Memory B cell (primary cell): Measurements from ENCODE around the gene ADCY2.

Source experiments
- ATAC-seq: fragments of 150-1000 bp; cut with Tn5 transposase; 2 replicates; pipeline ENCODE4 v1.10.0; 2021; ENCODE audit warnings: low read depth, mild to moderate bottlenecking, moderate library complexity
- DNase-seq, 2 donors: peaks; one replicate each; pipeline ENCODE4 v3.0.0; 2022; ENCODE audit warnings: low spot score in 2 of 2
- H3K27ac Mint-ChIP-seq: one replicate; pipeline ENCODE4 v1.8.0; 2022; ENCODE audit warnings: mild to moderate bottlenecking, moderate library complexity, mixed read lengths
- H3K27me3 Mint-ChIP-seq: one replicate; pipeline ENCODE4 v1.8.0; 2022; ENCODE audit warnings: mixed read lengths
- H3K36me3 Mint-ChIP-seq: one replicate; pipeline ENCODE4 v1.8.0; 2022; ENCODE audit warnings: mild to moderate bottlenecking, mixed read lengths
- H3K4me1 Mint-ChIP-seq: one replicate; pipeline ENCODE4 v1.8.0; 2022; ENCODE audit warnings: mixed read lengths
- H3K4me3 Mint-ChIP-seq: one replicate; pipeline ENCODE4 v1.8.0; 2022; ENCODE audit warnings: mild to moderate bottlenecking, moderate library complexity, mixed read lengths
- H3K9me3 Mint-ChIP-seq: one replicate; pipeline ENCODE4 v1.8.0; 2022; ENCODE audit warnings: mixed read lengths

Gene ADCY2

GRCh38 chr5:7634837-7635236 lies 238.9 kb downstream of the ADCY2 start:
- Mint-ChIP-seq H3K9me3 (peaks cover 4% of the 10 kb centered on the region), H3K4me1 (no peaks in the 10 kb centered on the region), H3K27me3 (no peaks in the 10 kb centered on the region), H3K27ac (no peak overlapping the region), H3K4me3 (no peak overlapping the region), H3K36me3 (no peaks in the 10 kb centered on the region)
- ATAC-seq (no peak), DNase-seq (no peak)

DNA sequence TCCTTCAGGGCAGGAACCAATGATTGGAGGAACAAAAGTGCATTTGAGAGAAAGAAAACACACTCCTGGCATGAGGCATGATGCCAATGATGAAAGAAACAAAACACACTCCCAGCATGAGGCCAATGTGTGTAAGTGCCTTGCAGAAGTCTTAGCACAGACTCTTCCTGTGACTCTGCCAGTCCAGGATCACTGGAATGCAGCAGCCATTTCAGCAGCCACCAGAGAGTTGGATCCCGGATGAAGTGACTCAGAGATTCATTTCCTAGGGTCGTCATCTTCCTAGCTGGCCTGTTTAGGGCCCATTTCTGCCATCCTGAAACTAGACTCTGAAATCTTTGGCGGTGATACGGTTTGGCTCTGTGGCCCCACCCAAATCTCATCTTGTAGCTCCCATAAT lies 242.5 kb downstream of the ADCY2 start:
- Mint-ChIP-seq H3K4me3 (no peak overlapping the region), H3K27me3 (no peaks in the 10 kb centered on the region), H3K9me3 (peaks cover 4% of the 10 kb centered on the region), H3K4me1 (no peaks in the 10 kb centered on the region), H3K36me3 (no peaks in the 10 kb centered on the region), H3K27ac (no peak overlapping the region)
- ATAC-seq (no peak), DNase-seq (no peak)

DNA sequence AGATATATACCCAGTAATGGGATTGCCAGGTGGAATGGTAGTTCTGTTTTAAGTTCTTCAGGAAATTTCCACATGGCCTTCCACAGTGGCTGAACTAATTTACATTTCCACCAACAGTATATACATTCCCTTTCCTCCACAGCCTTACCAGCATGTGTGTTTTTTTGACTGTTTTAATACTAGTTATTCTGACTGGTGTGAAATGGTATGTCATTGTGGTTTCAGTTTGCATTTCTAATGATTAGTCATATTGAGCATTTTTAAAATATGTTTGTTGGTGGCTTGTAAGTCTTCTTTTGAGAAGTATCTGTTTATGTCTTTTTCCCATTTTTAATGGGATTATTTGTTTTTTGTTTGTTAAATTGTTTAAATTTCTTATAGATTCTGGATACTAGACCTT lies 246.1 kb downstream of the ADCY2 start:
- Mint-ChIP-seq H3K4me3 (no peak overlapping the region), H3K4me1 (no peaks in the 10 kb centered on the region), H3K36me3 (no peaks in the 10 kb centered on the region), H3K9me3 (peaks cover 6% of the 10 kb centered on the region), H3K27ac (no peak overlapping the region), H3K27me3 (no peaks in the 10 kb centered on the region)
- ATAC-seq (no peak), DNase-seq (no peak)

DNA sequence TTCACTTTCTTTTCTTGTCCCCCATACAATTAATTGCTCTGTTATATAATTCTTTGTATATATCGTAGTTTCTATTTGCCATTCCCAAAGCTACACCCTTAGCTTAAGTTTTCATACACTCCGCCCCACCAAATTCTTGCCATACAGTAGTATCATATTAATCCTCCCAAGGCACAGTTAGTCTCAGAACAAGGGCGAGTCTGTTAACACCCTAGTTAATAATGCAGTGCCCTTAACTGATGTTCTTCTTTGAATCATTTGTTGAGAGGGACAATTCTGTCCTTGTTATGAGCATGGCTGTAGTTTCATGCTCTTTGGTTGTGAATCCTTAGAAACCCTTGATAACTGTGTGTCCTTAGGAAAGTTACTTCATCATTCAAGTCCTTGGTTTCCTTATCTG lies 248.8 kb downstream of the ADCY2 start:
- Mint-ChIP-seq H3K4me1 (no peaks in the 10 kb centered on the region), H3K27me3 (no peaks in the 10 kb centered on the region)
- ATAC-seq = no peak

DNA sequence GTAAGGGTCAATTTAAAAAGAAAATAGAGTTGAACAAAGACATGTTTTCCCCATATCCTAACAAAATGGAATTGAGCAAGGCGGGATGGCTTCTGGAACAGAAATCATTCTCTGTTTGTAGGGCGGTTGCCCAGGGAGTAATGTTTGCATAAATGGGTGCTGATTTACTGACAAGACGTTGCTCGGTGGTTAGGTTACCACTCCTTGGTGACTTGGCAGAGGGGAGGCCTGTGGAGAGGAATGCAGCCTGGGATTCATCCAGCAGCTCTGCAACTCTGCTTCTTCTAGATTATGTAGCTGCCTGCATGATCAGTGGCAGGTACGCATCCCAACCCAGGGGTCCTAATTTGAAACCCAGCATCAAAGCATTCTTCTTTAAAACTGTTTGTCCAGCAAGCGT lies 254.8 kb downstream of the ADCY2 start:
- Mint-ChIP-seq H3K27me3 (no peaks in the 10 kb centered on the region), H3K4me1 (no peaks in the 10 kb centered on the region), H3K9me3 (no peaks in the 10 kb centered on the region), H3K36me3 (no peaks in the 10 kb centered on the region), H3K4me3 (no peak overlapping the region), H3K27ac (no peak overlapping the region)
- ATAC-seq (no peak), DNase-seq (no peak)

More for the DNA sequence above, 248.8 kb downstream of the ADCY2 start:
- no peak for DNase-seq
- Mint-ChIP-seq H3K36me3 (no peaks in the 10 kb centered on the region), H3K4me3 (no peak overlapping the region), H3K9me3 (peaks cover 4% of the 10 kb centered on the region), H3K27ac (no peak overlapping the region)

DNA sequence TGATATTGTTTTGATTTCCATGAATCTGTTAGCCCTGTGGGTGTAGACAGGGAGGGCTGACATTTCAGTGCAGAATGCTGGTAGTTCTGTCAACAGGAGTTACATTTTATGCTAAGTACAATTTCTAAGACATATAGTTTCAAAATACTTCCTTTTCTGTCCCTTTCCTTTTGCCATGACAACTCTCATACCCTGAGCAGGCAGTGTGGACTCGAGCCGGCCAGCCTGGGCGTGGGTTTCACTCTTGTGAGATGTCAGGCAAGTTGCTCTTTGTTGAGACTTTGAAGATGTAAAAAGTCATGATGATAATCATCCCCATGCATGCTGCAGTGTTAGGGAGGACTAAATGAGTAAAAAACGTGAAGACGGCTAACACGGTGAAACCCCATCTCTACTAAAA lies 257.1 kb downstream of the ADCY2 start:
- Mint-ChIP-seq H3K27ac (no peak overlapping the region), H3K4me3 (no peak overlapping the region), H3K36me3 (no peaks in the 10 kb centered on the region), H3K27me3 (no peaks in the 10 kb centered on the region), H3K9me3 (no peaks in the 10 kb centered on the region), H3K4me1 (no peaks in the 10 kb centered on the region)
- ATAC-seq (no peak), DNase-seq (no peak)

DNA sequence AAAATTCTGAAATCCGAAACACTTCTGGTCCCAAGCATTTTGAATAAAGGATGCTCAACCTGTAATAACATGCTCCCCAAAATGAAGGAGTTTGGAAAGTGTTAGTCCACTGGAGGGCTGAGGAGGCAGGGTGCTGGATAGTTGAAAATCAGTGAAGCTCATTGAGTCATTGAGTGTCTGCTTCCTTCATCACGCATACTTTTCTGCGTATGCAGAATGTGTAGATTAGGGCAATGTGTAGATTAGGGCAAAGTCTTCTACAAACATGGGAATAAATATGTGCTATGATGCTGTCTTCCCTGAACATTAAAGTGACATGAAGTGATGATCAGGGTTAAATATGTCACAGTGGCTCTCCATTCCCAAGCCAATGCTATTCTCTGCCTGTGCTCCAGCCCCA lies 261.2 kb downstream of the ADCY2 start:
- no peaks in the 10 kb centered on the region for H3K36me3 Mint-ChIP-seq
- ATAC-seq (no peak), DNase-seq (no peak)
- no peak overlapping the region for H3K27ac Mint-ChIP-seq
- no peaks in the 10 kb centered on the region for H3K4me1 Mint-ChIP-seq
- H3K4me3 Mint-ChIP-seq = no peak overlapping the region
- peaks cover 2% of the 10 kb centered on the region for H3K9me3 Mint-ChIP-seq
- no peaks in the 10 kb centered on the region for H3K27me3 Mint-ChIP-seq

- no peak overlapping the region for H3K27ac Mint-ChIP-seq
- H3K9me3 Mint-ChIP-seq = peaks cover 2% of the 10 kb centered on the region
- H3K4me1 Mint-ChIP-seq = no peaks in the 10 kb centered on the region
- no peaks in the 10 kb centered on the region for H3K27me3 Mint-ChIP-seq
- H3K36me3 Mint-ChIP-seq = no peaks in the 10 kb centered on the region
- H3K4me3 Mint-ChIP-seq = no peak overlapping the region
- DNase-seq = no peak
- ATAC-seq = no peak
These were observed 263.5 kb downstream of the ADCY2 start for GRCh38 chr5:7659420-7659819.

DNA sequence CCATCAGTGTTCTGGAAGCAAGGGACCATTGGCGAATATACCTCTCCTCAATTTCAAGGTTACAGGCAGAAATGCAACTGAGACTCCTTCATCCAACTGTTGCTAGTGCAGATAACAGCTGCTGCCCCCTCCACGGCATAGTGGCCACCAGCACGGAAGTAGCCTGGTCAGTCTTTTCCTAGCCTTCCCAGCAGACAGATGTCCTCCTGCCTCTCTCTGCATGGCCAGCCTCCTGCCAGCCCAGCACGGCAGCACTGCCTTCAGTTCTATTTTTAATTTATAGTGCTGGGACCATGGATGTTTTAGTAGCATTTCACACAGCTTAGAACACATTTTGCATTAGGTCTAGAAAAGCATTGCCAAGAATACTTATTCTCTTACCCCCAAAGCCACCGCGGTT lies 266.4 kb downstream of the ADCY2 start:
- H3K27ac Mint-ChIP-seq = no peak overlapping the region
- peaks cover 5% of the 10 kb centered on the region for H3K9me3 Mint-ChIP-seq
- ATAC-seq = no peak
- no peak overlapping the region for H3K4me3 Mint-ChIP-seq
- peaks cover 2% of the 10 kb centered on the region for H3K27me3 Mint-ChIP-seq
- no peaks in the 10 kb centered on the region for H3K4me1 Mint-ChIP-seq
- H3K36me3 Mint-ChIP-seq = no peaks in the 10 kb centered on the region
- no peak for DNase-seq

DNA sequence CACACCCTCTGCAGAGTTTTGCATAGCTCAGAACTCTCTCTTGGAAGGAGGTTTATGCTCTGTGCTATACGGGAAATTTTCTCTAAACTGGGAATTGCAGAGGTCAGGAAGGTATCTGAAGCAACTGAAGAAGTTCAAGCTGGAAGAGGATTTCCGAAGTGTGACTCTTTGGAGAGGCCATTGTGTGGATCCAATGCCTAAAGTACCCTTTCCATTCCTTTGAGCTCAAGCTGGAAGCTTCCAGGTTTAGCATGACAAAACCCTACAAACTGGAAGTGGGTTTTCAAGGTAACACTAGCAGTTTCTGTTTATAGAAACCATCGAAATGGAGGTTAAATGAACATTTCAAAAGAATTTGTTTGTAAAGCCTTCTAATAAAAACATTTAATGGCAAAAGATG lies 267.9 kb downstream of the ADCY2 start:
- no peak overlapping the region for H3K27ac Mint-ChIP-seq
- ATAC-seq (no peak), DNase-seq (no peak)
- no peak overlapping the region for H3K4me3 Mint-ChIP-seq
- H3K9me3 Mint-ChIP-seq = peaks cover 6% of the 10 kb centered on the region
- no peaks in the 10 kb centered on the region for H3K4me1 Mint-ChIP-seq
- peaks cover 2% of the 10 kb centered on the region for H3K27me3 Mint-ChIP-seq
- no peaks in the 10 kb centered on the region for H3K36me3 Mint-ChIP-seq

DNA sequence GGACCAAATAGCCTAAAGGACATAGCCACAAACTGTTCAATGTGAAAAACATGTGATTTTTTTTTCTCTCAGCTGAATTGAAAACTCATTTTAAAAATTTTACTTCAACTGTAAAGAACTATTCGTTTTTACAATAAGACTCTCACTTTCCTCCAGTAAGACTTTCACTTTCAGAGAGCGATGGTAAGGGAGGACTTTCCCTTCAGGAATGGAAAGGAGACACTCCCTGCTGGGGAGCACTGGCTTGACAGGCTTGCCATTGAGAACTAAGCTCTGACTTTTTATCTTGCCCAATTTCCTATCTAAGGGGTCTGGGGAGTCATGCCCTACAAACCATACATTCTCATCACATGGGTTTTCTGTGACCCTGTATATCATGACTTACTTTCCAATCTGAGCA lies 268.3 kb downstream of the ADCY2 start:
- H3K4me3 Mint-ChIP-seq = no peak overlapping the region
- no peaks in the 10 kb centered on the region for H3K4me1 Mint-ChIP-seq
- peaks cover 7% of the 10 kb centered on the region for H3K9me3 Mint-ChIP-seq
- DNase-seq (no peak), ATAC-seq (no peak)
- H3K27ac Mint-ChIP-seq = no peak overlapping the region
- peaks cover 2% of the 10 kb centered on the region for H3K27me3 Mint-ChIP-seq
- H3K36me3 Mint-ChIP-seq = no peaks in the 10 kb centered on the region

DNA sequence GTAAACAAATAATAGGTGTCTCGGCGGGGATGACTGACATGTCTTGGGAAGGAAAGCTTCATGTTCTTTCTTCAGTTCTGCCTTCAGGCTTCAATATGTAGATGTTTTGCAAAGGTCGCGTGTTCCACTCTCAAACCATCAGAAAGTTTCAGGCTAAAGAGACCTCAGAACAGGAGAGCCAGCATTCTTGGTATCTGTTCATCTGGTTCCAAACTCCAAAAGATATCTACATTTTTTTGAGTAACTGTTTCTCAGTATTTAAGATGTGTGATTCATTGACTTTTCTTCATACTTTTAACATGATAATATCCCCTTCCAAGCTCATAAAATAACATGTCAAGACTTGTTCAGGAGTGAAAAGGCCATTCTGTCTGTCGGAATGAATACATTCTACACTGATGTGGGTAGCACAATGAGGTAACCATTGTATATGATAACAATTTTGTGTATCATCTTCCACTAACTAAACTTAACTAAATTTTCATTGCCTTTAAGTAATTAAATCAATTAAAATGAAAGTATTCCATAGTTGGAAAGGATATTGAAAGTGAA lies 271.4 kb downstream of the ADCY2 start:
- DNase-seq (no peak), ATAC-seq (no peak)
- no peak overlapping the region for H3K27ac Mint-ChIP-seq
- no peaks in the 10 kb centered on the region for H3K36me3 Mint-ChIP-seq
- peaks cover 2% of the 10 kb centered on the region for H3K27me3 Mint-ChIP-seq
- H3K9me3 Mint-ChIP-seq = peaks cover 5% of the 10 kb centered on the region
- H3K4me1 Mint-ChIP-seq = no peaks in the 10 kb centered on the region
- no peak overlapping the region for H3K4me3 Mint-ChIP-seq

GRCh38 chr5:7668161-7668560 lies 272.2 kb downstream of the ADCY2 start:
- Mint-ChIP-seq H3K9me3 (peaks cover 5% of the 10 kb centered on the region), H3K36me3 (no peaks in the 10 kb centered on the region), H3K27me3 (peaks cover 2% of the 10 kb centered on the region), H3K4me3 (no peak overlapping the region), H3K4me1 (no peaks in the 10 kb centered on the region), H3K27ac (no peak overlapping the region)
- ATAC-seq = no peak
- no peak for DNase-seq

DNA sequence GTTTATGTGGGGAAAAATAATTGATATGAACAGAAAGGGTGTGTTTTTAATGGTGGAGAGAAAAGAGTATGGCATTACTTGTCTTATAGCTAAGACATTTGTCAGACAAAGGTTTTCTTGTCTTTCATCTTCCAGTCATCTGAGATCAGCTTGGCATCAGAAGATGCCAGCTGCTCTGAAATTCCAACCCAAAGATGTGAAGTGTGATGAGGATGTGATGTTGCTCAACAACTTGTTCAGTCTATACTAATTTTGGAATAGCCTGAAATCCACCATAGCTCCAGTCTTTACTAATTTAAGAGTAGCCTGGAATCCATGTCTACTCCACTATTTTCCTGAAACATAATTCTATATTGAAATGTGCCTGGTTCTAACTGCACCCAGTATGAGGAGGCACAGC lies 272.7 kb downstream of the ADCY2 start:
- H3K27ac Mint-ChIP-seq = no peak overlapping the region
- H3K36me3 Mint-ChIP-seq = no peaks in the 10 kb centered on the region
- no peak for DNase-seq
- H3K4me1 Mint-ChIP-seq = no peaks in the 10 kb centered on the region
- no peak for ATAC-seq
- peaks cover 5% of the 10 kb centered on the region for H3K9me3 Mint-ChIP-seq
- H3K27me3 Mint-ChIP-seq = peaks cover 2% of the 10 kb centered on the region
- no peak overlapping the region for H3K4me3 Mint-ChIP-seq

- no peak for DNase-seq
- peaks cover 2% of the 10 kb centered on the region for H3K9me3 Mint-ChIP-seq
- no peak overlapping the region for H3K27ac Mint-ChIP-seq
- peaks cover 2% of the 10 kb centered on the region for H3K27me3 Mint-ChIP-seq
- H3K36me3 Mint-ChIP-seq = no peaks in the 10 kb centered on the region
- no peak for ATAC-seq
- no peak overlapping the region for H3K4me3 Mint-ChIP-seq
- H3K4me1 Mint-ChIP-seq = no peaks in the 10 kb centered on the region
These were observed 275.5 kb downstream of the ADCY2 start for GRCh38 chr5:7671381-7671993.
